ENCODE results near the gene MPPED2. TPM values are rescaled to one million over a fixed set of nuclear protein-coding genes. Genes with fewer than 3 reads are reported as not detected.
A peak's percentile ranks its signal among the peaks of the same experiment; 100 is the strongest.

MPPED2 gene
- total and polyA plus RNA-seq, 4 donors: 0.11 to 5.6 (median 1.1) TPM

DNA sequence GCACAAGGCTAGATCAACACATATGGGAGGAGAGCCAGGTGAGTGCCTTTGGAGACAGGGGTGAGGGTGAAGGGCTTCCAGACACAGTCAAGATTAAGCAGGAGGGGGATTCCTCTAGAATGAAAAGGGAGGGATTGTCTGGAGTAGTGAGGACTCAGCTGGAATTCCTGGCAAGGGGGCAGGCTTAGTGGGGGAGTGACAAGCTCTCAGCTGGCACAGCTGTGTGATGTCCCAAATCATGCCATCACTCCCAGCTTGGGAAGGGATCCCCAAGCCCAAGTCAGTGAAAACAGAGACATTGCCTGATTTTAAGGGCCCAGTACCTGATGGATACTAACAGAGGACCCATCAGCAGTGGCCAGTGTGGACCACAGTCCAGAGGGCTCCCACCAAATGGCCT lies 119.0 kb downstream of the MPPED2 start:
- peaks cover 0 to 15% (median 0%) of the 10 kb centered on the region in 5 donors for H3K4me1 ChIP-seq (ENCODE audit: control insufficient read depth in 5 of 5, insufficient read depth in 5 of 5, low read length in 5 of 5)
- no peaks in the 10 kb centered on the region for H3K27me3 ChIP-seq (ENCODE audit: control insufficient read depth in 3 of 3, insufficient read depth in 3 of 3, low read length in 2 of 3)
- H3K27ac ChIP-seq (ENCODE audit: low read depth in 1 of 2, low read length in 1 of 2): no peak overlapping the region
- no peak overlapping the region for H3K4me3 ChIP-seq
- ATAC-seq (ENCODE audit: insufficient read depth, low FRiP score) (no peak), DNase-seq (peak; percentile 48 to 57 (median 51))
- no peak overlapping the region for H3K9ac ChIP-seq (ENCODE audit: insufficient read depth in 1 of 2, low read length in 2 of 2)
- H3K9me3 ChIP-seq (ENCODE audit: control insufficient read depth in 4 of 4, insufficient read depth in 3 of 4, low read length in 3 of 4): no peaks in the 10 kb centered on the region
- TF ChIP-seq, protein P1, sequence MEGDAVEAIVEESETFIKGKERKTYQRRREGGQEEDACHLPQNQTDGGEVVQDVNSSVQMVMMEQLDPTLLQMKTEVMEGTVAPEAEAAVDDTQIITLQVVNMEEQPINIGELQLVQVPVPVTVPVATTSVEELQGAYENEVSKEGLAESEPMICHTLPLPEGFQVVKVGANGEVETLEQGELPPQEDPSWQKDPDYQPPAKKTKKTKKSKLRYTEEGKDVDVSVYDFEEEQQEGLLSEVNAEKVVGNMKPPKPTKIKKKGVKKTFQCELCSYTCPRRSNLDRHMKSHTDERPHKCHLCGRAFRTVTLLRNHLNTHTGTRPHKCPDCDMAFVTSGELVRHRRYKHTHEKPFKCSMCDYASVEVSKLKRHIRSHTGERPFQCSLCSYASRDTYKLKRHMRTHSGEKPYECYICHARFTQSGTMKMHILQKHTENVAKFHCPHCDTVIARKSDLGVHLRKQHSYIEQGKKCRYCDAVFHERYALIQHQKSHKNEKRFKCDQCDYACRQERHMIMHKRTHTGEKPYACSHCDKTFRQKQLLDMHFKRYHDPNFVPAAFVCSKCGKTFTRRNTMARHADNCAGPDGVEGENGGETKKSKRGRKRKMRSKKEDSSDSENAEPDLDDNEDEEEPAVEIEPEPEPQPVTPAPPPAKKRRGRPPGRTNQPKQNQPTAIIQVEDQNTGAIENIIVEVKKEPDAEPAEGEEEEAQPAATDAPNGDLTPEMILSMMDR (IDR thresholded peaks at IDR 0.05; ENCODE audit: control extremely low read depth, extremely low read depth): no peak
- H3K36me3 ChIP-seq (ENCODE audit: control insufficient read depth in 4 of 4, insufficient read depth in 4 of 4, low read length in 4 of 4): no peaks in the 10 kb centered on the region

DNA sequence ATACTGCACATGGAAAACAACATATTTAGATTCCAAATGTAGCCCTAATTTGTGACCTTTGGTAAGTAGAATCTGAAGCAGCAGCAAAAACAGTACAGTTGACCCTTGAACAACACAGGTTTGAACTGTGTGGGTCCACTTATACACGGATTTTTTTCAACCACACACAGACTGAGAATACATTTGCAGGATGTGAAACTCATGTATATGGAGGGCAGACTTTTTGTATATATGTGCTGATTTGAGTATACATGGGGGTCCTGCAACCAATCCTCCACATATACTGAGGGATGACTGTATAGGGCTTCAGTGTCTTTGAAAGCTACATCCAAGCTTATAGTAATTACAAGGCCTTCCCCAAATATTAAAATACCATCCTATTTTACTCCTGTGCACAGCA lies 120.5 kb downstream of the MPPED2 start:
- H3K9me3 ChIP-seq (ENCODE audit: control insufficient read depth in 4 of 4, insufficient read depth in 3 of 4, low read length in 3 of 4): no peaks in the 10 kb centered on the region
- H3K9ac ChIP-seq (ENCODE audit: insufficient read depth in 1 of 2, low read length in 2 of 2): no peak overlapping the region
- H3K36me3 ChIP-seq (ENCODE audit: control insufficient read depth in 4 of 4, insufficient read depth in 4 of 4, low read length in 4 of 4): no peaks in the 10 kb centered on the region
- H3K4me1 ChIP-seq (ENCODE audit: control insufficient read depth in 5 of 5, insufficient read depth in 5 of 5, low read length in 5 of 5): peaks cover 0 to 20% (median 0%) of the 10 kb centered on the region in 5 donors
- TF ChIP-seq, protein P1 (IDR thresholded peaks at IDR 0.05; ENCODE audit: control extremely low read depth, extremely low read depth): no peak
- no peak for DNase-seq
- no peak overlapping the region for H3K4me3 ChIP-seq
- H3K27ac ChIP-seq (ENCODE audit: low read depth in 1 of 2, low read length in 1 of 2): no peak overlapping the region
- H3K27me3 ChIP-seq (ENCODE audit: control insufficient read depth in 3 of 3, insufficient read depth in 3 of 3, low read length in 2 of 3): no peaks in the 10 kb centered on the region
- WGBS, 2 donors: 75 to 83% methylated on average over 1 of the region's 1 CpG
- no peak for ATAC-seq (ENCODE audit: insufficient read depth, low FRiP score)

DNA sequence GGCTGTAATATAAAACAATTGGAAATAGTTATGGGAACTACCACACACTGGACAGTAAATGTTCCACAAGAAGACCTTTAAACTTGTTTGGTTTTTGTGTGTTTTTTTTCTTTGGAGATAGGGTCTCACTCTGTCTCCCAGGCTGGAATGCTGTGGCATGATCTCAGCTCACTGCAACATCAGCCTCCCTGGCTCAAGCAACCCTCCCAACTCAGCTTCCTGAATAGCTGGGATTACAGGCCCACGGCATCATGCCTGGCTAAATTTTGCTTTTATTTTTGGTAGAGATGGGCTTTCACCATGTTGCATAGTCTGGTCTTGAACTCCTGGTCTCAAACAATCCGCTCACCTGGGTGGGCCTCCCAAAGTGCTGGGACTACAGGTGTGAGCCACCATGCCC lies 121.0 kb downstream of the MPPED2 start:
- no peak for DNase-seq
- Histone ChIP-seq H3K27ac (ENCODE audit: low read depth in 1 of 2, low read length in 1 of 2) (no peak overlapping the region), H3K9ac (ENCODE audit: insufficient read depth in 1 of 2, low read length in 2 of 2) (no peak overlapping the region), H3K27me3 (ENCODE audit: control insufficient read depth in 3 of 3, insufficient read depth in 3 of 3, low read length in 2 of 3) (no peaks in the 10 kb centered on the region), H3K9me3 (ENCODE audit: control insufficient read depth in 4 of 4, insufficient read depth in 3 of 4, low read length in 3 of 4) (no peaks in the 10 kb centered on the region), H3K4me3 (no peak overlapping the region), H3K36me3 (ENCODE audit: control insufficient read depth in 4 of 4, insufficient read depth in 4 of 4, low read length in 4 of 4) (no peaks in the 10 kb centered on the region), H3K4me1 (ENCODE audit: control insufficient read depth in 5 of 5, insufficient read depth in 5 of 5, low read length in 5 of 5) (peaks cover 0 to 20% (median 0%) of the 10 kb centered on the region in 5 donors)
- 80 to 81% methylated on average over 2 of the region's 2 CpGs for WGBS, 2 donors
- ATAC-seq (ENCODE audit: insufficient read depth, low FRiP score): no peak
- TF ChIP-seq, protein P1 (IDR thresholded peaks at IDR 0.05; ENCODE audit: control extremely low read depth, extremely low read depth): no peak

DNA sequence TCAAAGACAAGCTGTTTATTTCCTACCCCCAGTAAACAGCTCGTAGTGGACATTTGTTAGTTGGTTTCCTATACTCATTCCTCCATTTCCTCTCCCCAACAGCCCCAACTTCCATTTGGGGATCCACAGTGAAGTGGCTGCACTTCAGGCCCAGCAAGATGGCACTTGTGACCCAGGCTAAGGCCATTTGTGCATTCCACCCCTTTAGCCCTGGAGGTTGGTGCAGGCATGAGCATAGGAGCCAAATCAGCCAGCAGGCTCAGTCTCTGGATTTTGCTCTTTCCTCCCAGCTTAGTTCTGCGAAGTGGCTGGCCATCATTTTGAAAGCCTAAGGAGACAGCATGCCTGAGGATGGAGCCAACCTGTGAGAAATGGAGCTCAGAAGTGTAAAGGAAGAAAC lies 122.9 kb downstream of the MPPED2 start:
- TF ChIP-seq, protein P1 (IDR thresholded peaks at IDR 0.05; ENCODE audit: control extremely low read depth, extremely low read depth): no peak

More for the DNA sequence above, 122.9 kb downstream of the MPPED2 start:
- no peak overlapping the region for H3K27ac ChIP-seq (ENCODE audit: low read depth in 1 of 2, low read length in 1 of 2)
- no peak overlapping the region for H3K4me3 ChIP-seq
- no peak for ATAC-seq (ENCODE audit: insufficient read depth, low FRiP score)
- peaks cover 0 to 13% (median 0%) of the 10 kb centered on the region in 5 donors for H3K4me1 ChIP-seq (ENCODE audit: control insufficient read depth in 5 of 5, insufficient read depth in 5 of 5, low read length in 5 of 5)
- no peaks in the 10 kb centered on the region for H3K9me3 ChIP-seq (ENCODE audit: control insufficient read depth in 4 of 4, insufficient read depth in 3 of 4, low read length in 3 of 4)
- H3K27me3 ChIP-seq (ENCODE audit: control insufficient read depth in 3 of 3, insufficient read depth in 3 of 3, low read length in 2 of 3): no peaks in the 10 kb centered on the region
- H3K9ac ChIP-seq (ENCODE audit: insufficient read depth in 1 of 2, low read length in 2 of 2): no peak overlapping the region
- DNase-seq: no peak
- no peaks in the 10 kb centered on the region for H3K36me3 ChIP-seq (ENCODE audit: control insufficient read depth in 4 of 4, insufficient read depth in 4 of 4, low read length in 4 of 4)
- 86 to 88% methylated on average over 2 of the region's 2 CpGs for WGBS, 2 donors

Data from lung (tissue), 12 donors.